Activated gamma-delta T cell treated with Interleukin-2 at 50 U/mL for 16 hours (primary cell): ENCODE results near the gene CALHM1.

Experiments used
- DNase-seq: peaks from one replicate; pipeline ENCODE4 v3.0.0-alpha.2; 2020

Gene CALHM1

GRCh38 chr10:103452506-103453230 lies 6.0 kb downstream of the CALHM1 start:
- no peak for DNase-seq

GRCh38 chr10:103451831-103452505 lies 6.7 kb downstream of the CALHM1 start, which contains the start of gene CALHM2:
CALHM2 (minus strand) TSS chr10:103452370; CDS start chr10:103449941, 2,429 bp downstream.
- peak; percentile 54 for DNase-seq

- DNase-seq, result peak; percentile 53
Observed at GRCh38 chr10:103451091-103451813, 7.4 kb downstream of the CALHM1 start.

GRCh38 chr10:103450201-103450695 lies 8.5 kb downstream of the CALHM1 start:
- no peak for DNase-seq

GRCh38 chr10:103449208-103450144 lies 9.2 kb downstream of the CALHM1 start:
- DNase-seq, result no peak

- DNase-seq, result no peak
Observed at GRCh38 chr10:103448746-103449145, 10.0 kb downstream of the CALHM1 start.

GRCh38 chr10:103447187-103447586 lies 11.5 kb downstream of the CALHM1 start:
- no peak for DNase-seq

- no peak for DNase-seq
Observed at GRCh38 chr10:103445767-103446567, 12.7 kb downstream of the CALHM1 start.

- no peak for DNase-seq
Observed at GRCh38 chr10:103445366-103445765, 13.3 kb downstream of the CALHM1 start.

GRCh38 chr10:103444478-103444877 lies 14.2 kb downstream of the CALHM1 start:
- DNase-seq, result no peak

- DNase-seq, result no peak
Observed at GRCh38 chr10:103443475-103444185, 15.1 kb downstream of the CALHM1 start.

GRCh38 chr10:103442031-103442461 lies 16.7 kb downstream of the CALHM1 start:
- DNase-seq, result no peak

GRCh38 chr10:103441611-103442010 lies 17.1 kb downstream of the CALHM1 start:
- DNase-seq, result no peak

- DNase-seq, result no peak
Observed at GRCh38 chr10:103441206-103441605, 17.5 kb downstream of the CALHM1 start.

GRCh38 chr10:103440416-103440815 lies 18.3 kb downstream of the CALHM1 start:
- DNase-seq, result no peak

GRCh38 chr10:103439776-103440175 lies 18.9 kb downstream of the CALHM1 start:
- no peak for DNase-seq

- DNase-seq, result no peak
Observed at GRCh38 chr10:103433858-103434257, 24.8 kb downstream of the CALHM1 start.

- DNase-seq, result no peak
Observed at GRCh38 chr10:103431902-103432301, 26.8 kb downstream of the CALHM1 start.

GRCh38 chr10:103429647-103430046 lies 29.1 kb downstream of the CALHM1 start:
- DNase-seq, result no peak

GRCh38 chr10:103428989-103429643 lies 29.6 kb downstream of the CALHM1 start:
- DNase-seq, result no peak
